HepG2 (cell line): Measurements from ENCODE around the gene MINDY3. TPM values are rescaled to one million over a fixed set of nuclear protein-coding genes. Genes with fewer than 3 reads are reported as not detected.

Experiments used
- ATAC-seq: fragments of 200-7000 bp; cut with Tn5 transposase; 3 replicates; pipeline ENCODE4 v1.9.1; 2020; ENCODE audit warnings: mild to moderate bottlenecking, moderate library complexity
- BruUV-seq: library from RNA; stranded (reverse); fragments of 400-500 nt; replicated peaks from 2 replicates; lab custom pipeline; 2021; lab: Mats Ljungman, UMichigan
- CTCF ChIA-PET: fragments of 300-600 bp; formaldehyde crosslinking; extraction: SDS; loops from one replicate; lab custom pipeline; 2021; ENCODE audit warnings: low total read pairs, inconsistent platforms, low intra/inter-chr PET ratio; lab: Yijun Ruan, JAX
- POLR2A ChIA-PET: fragments of 350-600 bp; sonication (Branson Sonifier 250); formaldehyde crosslinking; loops from one replicate; lab custom pipeline; 2020; ENCODE audit warnings: antibody characterized with exemption, inconsistent platforms; lab: Yijun Ruan, JAX
- DNase-seq: peaks from one replicate; pipeline ENCODE4 v3.0.0-alpha.2; 2015; ENCODE audit warnings: low spot score
- FAIRE-seq: peaks from 3 replicates; lab custom pipeline; 2011; peaks lifted over from hg19 to GRCh38; lab: Jason Lieb, UNC
- H2AFZ ChIP-seq: one replicate; pipeline ENCODE4 v1.6.1; 2011; ENCODE audit warnings: low read length, inconsistent platforms
- H3K27ac ChIP-seq: fragments of 300-600 bp; 3 replicates; pipeline ENCODE4 v1.8.0; 2011; ENCODE audit warnings: mixed run types, mild to moderate bottlenecking, mixed read lengths, low read length, inconsistent platforms; ENCODE audit not compliant: insufficient read depth; ENCODE audit errors: extremely low read length
- H3K27me3 ChIP-seq, 2 experiments: fragments of 200-600 bp in 1 of 2; 2 replicates in 1 of 2; 3 replicates in 1 of 2; pipeline versions ENCODE4 v1.6.0 to v1.8.0; 2011; ENCODE audit warnings: low read length in 2 of 2, mild to moderate bottlenecking in 2 of 2, moderate library complexity in 2 of 2, inconsistent platforms in 1 of 2; ENCODE audit not compliant: insufficient read depth in 2 of 2, control insufficient read depth in 1 of 2
- H3K36me3 ChIP-seq, 2 experiments: fragments of 200-600 bp in 1 of 2; replicated peaks in 1 of 2; 2 replicates in 1 of 2; 3 replicates in 1 of 2; pipeline versions ENCODE4 v1.5.1 to v1.8.0; 2011; ENCODE audit warnings: low read length in 2 of 2, inconsistent platforms in 1 of 2; ENCODE audit not compliant: insufficient read depth in 2 of 2, control insufficient read depth in 1 of 2
- H3K4me1 ChIP-seq: 2 replicates; pipeline ENCODE4 v1.5.1; 2012; ENCODE audit warnings: low read length, inconsistent platforms; ENCODE audit not compliant: insufficient read depth
- H3K4me2 ChIP-seq: 2 replicates; pipeline ENCODE4 v1.6.0; 2011; ENCODE audit warnings: low read depth, low read length, inconsistent platforms
- H3K4me3 ChIP-seq, 3 experiments: fragments of 200-600 bp in 1 of 3; sonication (generic), shearing (Covaris generic) in 1 of 3; replicated peaks in 1 of 3; 2 replicates each; pipeline ENCODE4 v1.5.1; 2011 to 2016; ENCODE audit warnings: low read length in 3 of 3, inconsistent platforms in 2 of 3, low read depth in 2 of 3, mild to moderate bottlenecking in 2 of 3, control low read depth in 1 of 3, mixed read lengths in 1 of 3; ENCODE audit not compliant: insufficient read depth in 1 of 3
- H3K79me2 ChIP-seq: one replicate; pipeline ENCODE4 v1.6.1; 2011; ENCODE audit warnings: low read length, inconsistent platforms; ENCODE audit not compliant: insufficient read depth
- H3K9ac ChIP-seq: 2 replicates; pipeline ENCODE4 v1.6.0; 2011; ENCODE audit warnings: mild to moderate bottlenecking, low read depth, low read length, inconsistent platforms; ENCODE audit not compliant: insufficient read depth
- H3K9me3 ChIP-seq: 2 replicates; pipeline ENCODE4 v1.5.1; 2012; ENCODE audit warnings: mild to moderate bottlenecking, low read length
- H4K20me1 ChIP-seq: 2 replicates; pipeline ENCODE4 v1.6.0; 2011; ENCODE audit warnings: inconsistent platforms, mild to moderate bottlenecking, low read length, moderate library complexity; ENCODE audit not compliant: insufficient read depth
- BCL6 ChIP-seq: IDR thresholded peaks from 2 replicates; pipeline ENCODE4 v1.6.1; 2016; ENCODE audit warnings: missing genetic modification reagents, missing compliant biosample characterization
- ELK4 ChIP-seq: sonication (generic); formaldehyde crosslinking; IDR thresholded peaks from 2 replicates; pipeline ENCODE4 v1.9.0; 2021; ENCODE audit warnings: missing genetic modification reagents, borderline replicate concordance
- FOXM1 ChIP-seq: sonication (generic); formaldehyde crosslinking; IDR thresholded peaks from 2 replicates; pipeline ENCODE4 v1.5.0; 2020; ENCODE audit warnings: missing genetic modification reagents
- GATA4 ChIP-seq: sonication (generic); IDR thresholded peaks from 2 replicates; pipeline ENCODE4 v1.6.1; 2016; ENCODE audit warnings: antibody characterized with exemption, low read depth, borderline replicate concordance
- NR2C2 ChIP-seq: sonication (generic); formaldehyde crosslinking; IDR thresholded peaks from 2 replicates; pipeline ENCODE4 v1.4.0; 2020; ENCODE audit warnings: missing genetic modification reagents, mild to moderate bottlenecking, moderate library complexity, borderline replicate concordance
- PBX2 ChIP-seq: IDR thresholded peaks from 2 replicates; pipeline ENCODE4 v1.6.1; 2016; ENCODE audit warnings: control low read depth
- RAD51 ChIP-seq: fragments of 450-650 bp; IDR thresholded peaks from 2 replicates; pipeline ENCODE4 v1.6.1; 2016; ENCODE audit warnings: borderline replicate concordance
- RFXANK ChIP-seq: IDR thresholded peaks from 2 replicates; pipeline ENCODE4 v1.6.1; 2016
- RORA ChIP-seq: sonication (generic); formaldehyde crosslinking; IDR thresholded peaks from 2 replicates; pipeline ENCODE4 v1.5.0; 2020; ENCODE audit warnings: mild to moderate bottlenecking, missing genetic modification reagents, moderate library complexity
- SP1 ChIP-seq, 2 experiments: fragments of 450-650 bp in 1 of 2; sonication (generic) in 1 of 2; formaldehyde crosslinking in 1 of 2; IDR thresholded peaks; 2 replicates each; pipeline versions ENCODE4 v1.4.0 to v1.6.1; 2016 to 2020; ENCODE audit warnings: missing genetic modification reagents in 1 of 2
- ZBTB3 ChIP-seq: sonication (generic); formaldehyde crosslinking; IDR thresholded peaks from 2 replicates; pipeline ENCODE4 v1.4.0; 2020; ENCODE audit warnings: low read depth, mild to moderate bottlenecking, moderate library complexity, missing genetic modification reagents, borderline replicate concordance
- ZFYVE20 ChIP-seq: sonication (generic); formaldehyde crosslinking; IDR thresholded peaks from 2 replicates; pipeline ENCODE4 v1.8.0; 2023; ENCODE audit warnings: low read depth, mild to moderate bottlenecking, moderate library complexity, missing genetic modification reagents, borderline replicate concordance
- ZNF281 ChIP-seq: sonication (generic); formaldehyde crosslinking; IDR thresholded peaks from 2 replicates; pipeline ENCODE4 v1.4.0; 2020; ENCODE audit warnings: missing genetic modification reagents, borderline replicate concordance
- ZNF678 ChIP-seq: sonication (generic); formaldehyde crosslinking; IDR thresholded peaks from 2 replicates; pipeline ENCODE4 v1.4.0; 2020; ENCODE audit warnings: mild to moderate bottlenecking, missing genetic modification reagents
- ZNF713 ChIP-seq: sonication (generic); formaldehyde crosslinking; IDR thresholded peaks from 2 replicates; pipeline ENCODE4 v1.4.0; 2020; ENCODE audit warnings: mild to moderate bottlenecking, missing genetic modification reagents
- ZNF747 ChIP-seq: sonication (generic); formaldehyde crosslinking; IDR thresholded peaks from 2 replicates; pipeline ENCODE4 v1.8.1; 2023; ENCODE audit warnings: missing genetic modification reagents, mild to moderate bottlenecking, borderline replicate concordance
- ZNF782 ChIP-seq: sonication (generic); formaldehyde crosslinking; IDR thresholded peaks from 2 replicates; pipeline ENCODE4 v1.4.0; 2020; ENCODE audit warnings: missing genetic modification reagents, mild to moderate bottlenecking, borderline replicate concordance
- WGBS: methylation state at CpG from one replicate; pipeline ENCODE4 v1.1.6; 2017; ENCODE audit warnings: low lambda C conversion rate; 5-methylcytosine and 5-hydroxymethylcytosine counted together
- in situ Hi-C: cut with HindIII; loops from 2 replicates; pipeline ENCODE4 v1.10.0; 2017; ENCODE audit warnings: low pct_unique_long_range_greater_than_20kb; ENCODE audit not compliant: extremely low pct_ligation_motif_present
- intact Hi-C: fragments of 100-400 bp; cut with micrococcal nuclease; formaldehyde crosslinking; loops from one replicate; pipeline ENCODE4 v1.10.0; 2022; ENCODE audit not compliant: unreplicated experiment
- polyA plus RNA-seq, 8 experiments: library from polyadenylated mRNA; depleted of rRNA in 3 of 8; stranded (reverse) in 7 of 8; unstranded in 1 of 8; fragments of >200 nt; fragmentation: Illumina TruSeq in 4 of 8; extraction: Trizol in 4 of 8; gene quantifications; 2 replicates each; pipeline versions ENCODE4 v1.2.1 to v1.2.3, GENCODE V29; 2011 to 2016; ENCODE audit warnings: low read depth in 4 of 8, missing spikeins in 1 of 8, mixed read lengths in 1 of 8; ENCODE audit not compliant: insufficient read depth in 1 of 8
- total RNA-seq, 5 experiments: library from RNA; depleted of rRNA; stranded (reverse); fragments of >200 nt; fragmentation: Illumina TruSeq; extraction: Trizol; gene quantifications; 2 replicates each; pipeline ENCODE4 v1.2.3, GENCODE V29; 2016; ENCODE audit warnings: low read depth in 1 of 5

The MINDY3 gene
- total and polyA plus RNA-seq, 2 of the 13 experiments (the other 11 are each of a cell fraction or from before 2014, with no cell fraction given) = 6.4 to 17.5 TPM

GRCh38 chr10:15751046-15751445, 109.3 kb downstream of the MINDY3 start:
- no peak overlapping the region for H2AFZ ChIP-seq
- H3K79me2 ChIP-seq = no peaks in the 10 kb centered on the region
- H3K9me3 ChIP-seq = no peaks in the 10 kb centered on the region
- no peaks in the 10 kb centered on the region for H4K20me1 ChIP-seq
- DNase-seq (no peak), FAIRE-seq (no peak), ATAC-seq (no peak)
- BruUV-seq = no TSS peak
- H3K36me3 ChIP-seq = no peaks in the 10 kb centered on the region
- ChIA-PET CTCF (no interaction called here), POLR2A (no interaction called here)
- H3K9ac ChIP-seq = no peak overlapping the region
- H3K27me3 ChIP-seq = peaks cover 0 to 7% of the 10 kb centered on the region in 2 experiments; a peak in 1 of 5 replicates
- in situ Hi-C loops (no loop called here), intact Hi-C loops (no loop called here)
- no peak overlapping the region for H3K27ac ChIP-seq
- WGBS = 66% methylated on average over 5 of the region's 5 CpGs
- no peak overlapping the region for H3K4me3 ChIP-seq
- H3K4me2 ChIP-seq = no peak overlapping the region
- H3K4me1 ChIP-seq = no peaks in the 10 kb centered on the region
- no peak for TF ChIP-seq ZNF782 (CRISPR knock-in tag)
- no peak for TF ChIP-seq RFXANK (CRISPR knock-in tag)
- no peak for TF ChIP-seq BCL6 (CRISPR knock-in tag)
- no peak for TF ChIP-seq ZNF678 (CRISPR knock-in tag)
- no peak for TF ChIP-seq SP1 (IDR thresholded peaks at IDR 0.05)
- TF ChIP-seq SP1 (CRISPR knock-in tag; IDR thresholded peaks at IDR 0.05) = no peak
- no peak for TF ChIP-seq ZNF713 (CRISPR knock-in tag)
- no peak for TF ChIP-seq NR2C2
- TF ChIP-seq ZNF747 (CRISPR knock-in tag) = no peak
- no peak for TF ChIP-seq ZNF281 (CRISPR knock-in tag)
- TF ChIP-seq PBX2 (CRISPR knock-in tag) = no peak
- TF ChIP-seq FOXM1 (CRISPR knock-in tag) = no peak
- no peak for TF ChIP-seq ZFYVE20 (CRISPR knock-in tag)
- no peak for TF ChIP-seq RAD51
- TF ChIP-seq GATA4 = no peak
- no peak for TF ChIP-seq ELK4 (CRISPR knock-in tag)
- no peak for TF ChIP-seq ZBTB3 (CRISPR knock-in tag)
- no peak for TF ChIP-seq RORA
